ENCODE data around the gene DHRS7. TPM values are rescaled to one million over a fixed set of nuclear protein-coding genes. Genes with fewer than 3 reads are reported as not detected.

DHRS7 gene
- total and polyA plus RNA-seq, 10 of the 15 experiments (the other 5 are each of a cell fraction or from before 2014, with no cell fraction given) = 55.0 to 99.8 (median 62.2) TPM

DNA sequence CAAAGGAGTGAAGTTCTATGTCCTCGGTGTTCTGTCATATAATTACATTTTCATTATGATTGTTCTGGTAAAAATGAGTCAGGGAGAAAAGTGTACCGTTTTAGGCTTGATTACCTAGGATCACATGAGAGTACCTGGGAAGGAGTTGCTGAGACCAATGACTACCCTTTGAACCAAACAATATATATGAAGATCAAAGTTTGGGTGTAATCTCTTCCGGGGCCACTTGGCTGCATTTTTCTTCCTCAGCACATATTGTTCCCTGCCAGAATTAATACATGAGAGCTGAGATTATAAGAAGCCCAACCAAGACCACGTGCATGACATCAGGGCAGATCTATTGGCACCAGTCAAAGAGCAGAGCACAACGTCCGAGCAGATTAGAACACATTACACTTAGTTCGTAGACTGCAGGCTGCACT is 41.1 kb upstream of the DHRS7 start (continued):
- TF ChIP-seq NR2C1 (IDR thresholded peaks at IDR 0.05) (peak; percentile 82), SIN3A (IDR thresholded peaks at IDR 0.05; ENCODE audit: low read depth, low read length) (no peak), SRF (IDR thresholded peaks at IDR 0.05; ENCODE audit: low read depth in 2 of 2, low read length in 2 of 2) (no peak), NBN (IDR thresholded peaks at IDR 0.05) (no peak), RAD51 (IDR thresholded peaks at IDR 0.05) (0 out of 2 replicates have a peak, but pooled peaks have one; percentile 44), NFIC (IDR thresholded peaks at IDR 0.05; ENCODE audit: low read depth, low read length) (0 out of 2 replicates have a peak, but pooled peaks have one; percentile 31), TCF3 (IDR thresholded peaks at IDR 0.05; ENCODE audit: borderline replicate concordance, insufficient read depth, low read depth, low read length) (no peak), GATAD2B (conservative IDR thresholded peaks at IDR 0.05; ENCODE audit: low read depth) (no peak), PML (IDR thresholded peaks at IDR 0.05; ENCODE audit: low read length) (no peak), GABPA (IDR thresholded peaks at IDR 0.05; ENCODE audit: low read depth) (peak; percentile 71), JUNB (IDR thresholded peaks at IDR 0.05) (peak; percentile 84), NFYB (IDR thresholded peaks at IDR 0.05; ENCODE audit: insufficient read depth, low read depth, low read length) (peak; percentile 37; the same call in 1 of the 2 replicates)
- TF ChIP-seq, protein P1, sequence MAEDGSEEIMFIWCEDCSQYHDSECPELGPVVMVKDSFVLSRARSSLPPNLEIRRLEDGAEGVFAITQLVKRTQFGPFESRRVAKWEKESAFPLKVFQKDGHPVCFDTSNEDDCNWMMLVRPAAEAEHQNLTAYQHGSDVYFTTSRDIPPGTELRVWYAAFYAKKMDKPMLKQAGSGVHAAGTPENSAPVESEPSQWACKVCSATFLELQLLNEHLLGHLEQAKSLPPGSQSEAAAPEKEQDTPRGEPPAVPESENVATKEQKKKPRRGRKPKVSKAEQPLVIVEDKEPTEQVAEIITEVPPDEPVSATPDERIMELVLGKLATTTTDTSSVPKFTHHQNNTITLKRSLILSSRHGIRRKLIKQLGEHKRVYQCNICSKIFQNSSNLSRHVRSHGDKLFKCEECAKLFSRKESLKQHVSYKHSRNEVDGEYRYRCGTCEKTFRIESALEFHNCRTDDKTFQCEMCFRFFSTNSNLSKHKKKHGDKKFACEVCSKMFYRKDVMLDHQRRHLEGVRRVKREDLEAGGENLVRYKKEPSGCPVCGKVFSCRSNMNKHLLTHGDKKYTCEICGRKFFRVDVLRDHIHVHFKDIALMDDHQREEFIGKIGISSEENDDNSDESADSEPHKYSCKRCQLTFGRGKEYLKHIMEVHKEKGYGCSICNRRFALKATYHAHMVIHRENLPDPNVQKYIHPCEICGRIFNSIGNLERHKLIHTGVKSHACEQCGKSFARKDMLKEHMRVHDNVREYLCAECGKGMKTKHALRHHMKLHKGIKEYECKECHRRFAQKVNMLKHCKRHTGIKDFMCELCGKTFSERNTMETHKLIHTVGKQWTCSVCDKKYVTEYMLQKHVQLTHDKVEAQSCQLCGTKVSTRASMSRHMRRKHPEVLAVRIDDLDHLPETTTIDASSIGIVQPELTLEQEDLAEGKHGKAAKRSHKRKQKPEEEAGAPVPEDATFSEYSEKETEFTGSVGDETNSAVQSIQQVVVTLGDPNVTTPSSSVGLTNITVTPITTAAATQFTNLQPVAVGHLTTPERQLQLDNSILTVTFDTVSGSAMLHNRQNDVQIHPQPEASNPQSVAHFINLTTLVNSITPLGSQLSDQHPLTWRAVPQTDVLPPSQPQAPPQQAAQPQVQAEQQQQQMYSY (CRISPR knock-in tag; IDR thresholded peaks at IDR 0.05) = no peak
- TF ChIP-seq, protein P2, sequence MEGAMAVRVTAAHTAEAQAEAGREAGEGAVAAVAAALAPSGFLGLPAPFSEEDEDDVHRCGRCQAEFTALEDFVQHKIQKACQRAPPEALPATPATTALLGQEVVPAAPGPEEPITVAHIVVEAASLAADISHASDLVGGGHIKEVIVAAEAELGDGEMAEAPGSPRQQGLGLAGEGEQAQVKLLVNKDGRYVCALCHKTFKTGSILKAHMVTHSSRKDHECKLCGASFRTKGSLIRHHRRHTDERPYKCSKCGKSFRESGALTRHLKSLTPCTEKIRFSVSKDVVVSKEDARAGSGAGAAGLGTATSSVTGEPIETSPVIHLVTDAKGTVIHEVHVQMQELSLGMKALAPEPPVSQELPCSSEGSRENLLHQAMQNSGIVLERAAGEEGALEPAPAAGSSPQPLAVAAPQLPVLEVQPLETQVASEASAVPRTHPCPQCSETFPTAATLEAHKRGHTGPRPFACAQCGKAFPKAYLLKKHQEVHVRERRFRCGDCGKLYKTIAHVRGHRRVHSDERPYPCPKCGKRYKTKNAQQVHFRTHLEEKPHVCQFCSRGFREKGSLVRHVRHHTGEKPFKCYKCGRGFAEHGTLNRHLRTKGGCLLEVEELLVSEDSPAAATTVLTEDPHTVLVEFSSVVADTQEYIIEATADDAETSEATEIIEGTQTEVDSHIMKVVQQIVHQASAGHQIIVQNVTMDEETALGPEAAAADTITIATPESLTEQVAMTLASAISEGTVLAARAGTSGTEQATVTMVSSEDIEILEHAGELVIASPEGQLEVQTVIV (IDR thresholded peaks at IDR 0.05; ENCODE audit: borderline replicate concordance, partially characterized antibody) = no peak
- TF ChIP-seq, protein P3, sequence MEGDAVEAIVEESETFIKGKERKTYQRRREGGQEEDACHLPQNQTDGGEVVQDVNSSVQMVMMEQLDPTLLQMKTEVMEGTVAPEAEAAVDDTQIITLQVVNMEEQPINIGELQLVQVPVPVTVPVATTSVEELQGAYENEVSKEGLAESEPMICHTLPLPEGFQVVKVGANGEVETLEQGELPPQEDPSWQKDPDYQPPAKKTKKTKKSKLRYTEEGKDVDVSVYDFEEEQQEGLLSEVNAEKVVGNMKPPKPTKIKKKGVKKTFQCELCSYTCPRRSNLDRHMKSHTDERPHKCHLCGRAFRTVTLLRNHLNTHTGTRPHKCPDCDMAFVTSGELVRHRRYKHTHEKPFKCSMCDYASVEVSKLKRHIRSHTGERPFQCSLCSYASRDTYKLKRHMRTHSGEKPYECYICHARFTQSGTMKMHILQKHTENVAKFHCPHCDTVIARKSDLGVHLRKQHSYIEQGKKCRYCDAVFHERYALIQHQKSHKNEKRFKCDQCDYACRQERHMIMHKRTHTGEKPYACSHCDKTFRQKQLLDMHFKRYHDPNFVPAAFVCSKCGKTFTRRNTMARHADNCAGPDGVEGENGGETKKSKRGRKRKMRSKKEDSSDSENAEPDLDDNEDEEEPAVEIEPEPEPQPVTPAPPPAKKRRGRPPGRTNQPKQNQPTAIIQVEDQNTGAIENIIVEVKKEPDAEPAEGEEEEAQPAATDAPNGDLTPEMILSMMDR (IDR thresholded peaks at IDR 0.05 in 2 of 3, conservative IDR thresholded peaks at IDR 0.05 in 1 of 3; ENCODE audit: control insufficient read depth in 2 of 3, extremely low read depth in 1 of 3, insufficient read depth in 1 of 3, low read depth in 3 of 3, low read length in 3 of 3) = 0 out of 6 replicates have a peak, but pooled peaks of 1 of the 3 experiments have one; percentile 2
- TF ChIP-seq, protein P4, sequence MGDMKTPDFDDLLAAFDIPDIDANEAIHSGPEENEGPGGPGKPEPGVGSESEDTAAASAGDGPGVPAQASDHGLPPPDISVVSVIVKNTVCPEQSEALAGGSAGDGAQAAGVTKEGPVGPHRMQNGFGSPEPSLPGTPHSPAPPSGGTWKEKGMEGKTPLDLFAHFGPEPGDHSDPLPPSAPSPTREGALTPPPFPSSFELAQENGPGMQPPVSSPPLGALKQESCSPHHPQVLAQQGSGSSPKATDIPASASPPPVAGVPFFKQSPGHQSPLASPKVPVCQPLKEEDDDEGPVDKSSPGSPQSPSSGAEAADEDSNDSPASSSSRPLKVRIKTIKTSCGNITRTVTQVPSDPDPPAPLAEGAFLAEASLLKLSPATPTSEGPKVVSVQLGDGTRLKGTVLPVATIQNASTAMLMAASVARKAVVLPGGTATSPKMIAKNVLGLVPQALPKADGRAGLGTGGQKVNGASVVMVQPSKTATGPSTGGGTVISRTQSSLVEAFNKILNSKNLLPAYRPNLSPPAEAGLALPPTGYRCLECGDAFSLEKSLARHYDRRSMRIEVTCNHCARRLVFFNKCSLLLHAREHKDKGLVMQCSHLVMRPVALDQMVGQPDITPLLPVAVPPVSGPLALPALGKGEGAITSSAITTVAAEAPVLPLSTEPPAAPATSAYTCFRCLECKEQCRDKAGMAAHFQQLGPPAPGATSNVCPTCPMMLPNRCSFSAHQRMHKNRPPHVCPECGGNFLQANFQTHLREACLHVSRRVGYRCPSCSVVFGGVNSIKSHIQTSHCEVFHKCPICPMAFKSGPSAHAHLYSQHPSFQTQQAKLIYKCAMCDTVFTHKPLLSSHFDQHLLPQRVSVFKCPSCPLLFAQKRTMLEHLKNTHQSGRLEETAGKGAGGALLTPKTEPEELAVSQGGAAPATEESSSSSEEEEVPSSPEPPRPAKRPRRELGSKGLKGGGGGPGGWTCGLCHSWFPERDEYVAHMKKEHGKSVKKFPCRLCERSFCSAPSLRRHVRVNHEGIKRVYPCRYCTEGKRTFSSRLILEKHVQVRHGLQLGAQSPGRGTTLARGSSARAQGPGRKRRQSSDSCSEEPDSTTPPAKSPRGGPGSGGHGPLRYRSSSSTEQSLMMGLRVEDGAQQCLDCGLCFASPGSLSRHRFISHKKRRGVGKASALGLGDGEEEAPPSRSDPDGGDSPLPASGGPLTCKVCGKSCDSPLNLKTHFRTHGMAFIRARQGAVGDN (IDR thresholded peaks at IDR 0.05) = peak; percentile 98
- TF ChIP-seq, protein P5, sequence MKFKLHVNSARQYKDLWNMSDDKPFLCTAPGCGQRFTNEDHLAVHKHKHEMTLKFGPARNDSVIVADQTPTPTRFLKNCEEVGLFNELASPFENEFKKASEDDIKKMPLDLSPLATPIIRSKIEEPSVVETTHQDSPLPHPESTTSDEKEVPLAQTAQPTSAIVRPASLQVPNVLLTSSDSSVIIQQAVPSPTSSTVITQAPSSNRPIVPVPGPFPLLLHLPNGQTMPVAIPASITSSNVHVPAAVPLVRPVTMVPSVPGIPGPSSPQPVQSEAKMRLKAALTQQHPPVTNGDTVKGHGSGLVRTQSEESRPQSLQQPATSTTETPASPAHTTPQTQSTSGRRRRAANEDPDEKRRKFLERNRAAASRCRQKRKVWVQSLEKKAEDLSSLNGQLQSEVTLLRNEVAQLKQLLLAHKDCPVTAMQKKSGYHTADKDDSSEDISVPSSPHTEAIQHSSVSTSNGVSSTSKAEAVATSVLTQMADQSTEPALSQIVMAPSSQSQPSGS (IDR thresholded peaks at IDR 0.05; ENCODE audit: low read length) = peak; percentile 59

Measured in GM12878 (cell line).